ENCODE measurements around the gene CD53. TPM values are rescaled to one million over a fixed set of nuclear protein-coding genes. Genes with fewer than 3 reads are reported as not detected.
"Not testable (repeated sequence)": the region's sequence is repeated elsewhere in the genome, so short reads cannot be mapped to it uniquely, and the experiment has no call there.

Gene CD53, protein sequence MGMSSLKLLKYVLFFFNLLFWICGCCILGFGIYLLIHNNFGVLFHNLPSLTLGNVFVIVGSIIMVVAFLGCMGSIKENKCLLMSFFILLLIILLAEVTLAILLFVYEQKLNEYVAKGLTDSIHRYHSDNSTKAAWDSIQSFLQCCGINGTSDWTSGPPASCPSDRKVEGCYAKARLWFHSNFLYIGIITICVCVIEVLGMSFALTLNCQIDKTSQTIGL
- total RNA-seq (ENCODE audit: low replicate concordance), result not detected in 2 replicates
- long read RNA-seq, result 0 reads

DNA sequence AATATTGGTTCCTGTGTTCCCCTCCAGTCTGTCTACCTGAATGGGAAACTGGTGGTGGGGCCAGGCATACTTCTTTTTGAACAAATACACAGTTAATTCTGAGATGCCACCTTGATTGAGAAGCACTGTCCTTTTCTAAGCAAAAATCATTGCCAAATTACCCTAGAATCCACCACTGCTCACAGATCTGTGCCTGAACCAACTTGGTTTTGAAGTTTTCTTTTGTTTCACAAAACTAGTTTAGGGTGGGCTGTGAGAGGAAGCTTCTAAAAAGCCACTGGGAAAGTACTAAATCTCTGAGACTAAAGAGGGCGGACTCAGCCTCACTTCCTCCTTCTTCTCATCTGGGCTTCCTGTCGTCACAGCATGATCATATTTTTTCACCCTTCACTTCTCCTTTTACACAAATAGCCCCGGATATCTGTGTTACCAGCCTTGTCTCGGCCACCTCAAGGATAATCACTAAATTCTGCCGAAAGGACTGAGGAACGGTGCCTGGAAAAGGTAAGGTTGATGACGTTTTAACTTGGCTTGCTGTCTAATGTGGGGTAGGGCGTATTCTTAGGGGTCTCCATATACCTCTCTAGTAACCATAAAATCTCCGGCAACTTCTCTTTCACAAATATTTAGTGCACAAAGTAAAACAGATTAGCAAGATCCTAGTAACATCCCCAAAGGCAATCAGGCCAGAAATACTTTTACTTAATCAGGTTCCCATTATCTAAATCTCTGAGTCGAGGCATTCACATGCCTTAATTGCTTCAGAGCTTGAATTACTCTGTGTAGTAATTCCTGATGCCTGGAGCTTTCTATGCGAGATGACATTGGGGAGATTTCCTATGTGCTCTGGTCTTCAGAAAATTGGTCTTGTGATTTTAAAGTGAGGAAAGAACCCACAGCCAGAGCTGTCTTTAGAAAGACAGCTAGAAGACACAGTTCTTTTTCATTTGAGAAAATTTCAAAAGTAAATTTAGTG lies at the start of gene CD53:
CD53 (plus strand) TSS at position 404 of the 976 bp plus-strand sequence. CDS start 18,261 bp downstream, outside the sequence.
- TF ChIP-seq, protein P1, sequence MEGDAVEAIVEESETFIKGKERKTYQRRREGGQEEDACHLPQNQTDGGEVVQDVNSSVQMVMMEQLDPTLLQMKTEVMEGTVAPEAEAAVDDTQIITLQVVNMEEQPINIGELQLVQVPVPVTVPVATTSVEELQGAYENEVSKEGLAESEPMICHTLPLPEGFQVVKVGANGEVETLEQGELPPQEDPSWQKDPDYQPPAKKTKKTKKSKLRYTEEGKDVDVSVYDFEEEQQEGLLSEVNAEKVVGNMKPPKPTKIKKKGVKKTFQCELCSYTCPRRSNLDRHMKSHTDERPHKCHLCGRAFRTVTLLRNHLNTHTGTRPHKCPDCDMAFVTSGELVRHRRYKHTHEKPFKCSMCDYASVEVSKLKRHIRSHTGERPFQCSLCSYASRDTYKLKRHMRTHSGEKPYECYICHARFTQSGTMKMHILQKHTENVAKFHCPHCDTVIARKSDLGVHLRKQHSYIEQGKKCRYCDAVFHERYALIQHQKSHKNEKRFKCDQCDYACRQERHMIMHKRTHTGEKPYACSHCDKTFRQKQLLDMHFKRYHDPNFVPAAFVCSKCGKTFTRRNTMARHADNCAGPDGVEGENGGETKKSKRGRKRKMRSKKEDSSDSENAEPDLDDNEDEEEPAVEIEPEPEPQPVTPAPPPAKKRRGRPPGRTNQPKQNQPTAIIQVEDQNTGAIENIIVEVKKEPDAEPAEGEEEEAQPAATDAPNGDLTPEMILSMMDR (conservative IDR thresholded peaks at IDR 0.05), result no peak

DNA sequence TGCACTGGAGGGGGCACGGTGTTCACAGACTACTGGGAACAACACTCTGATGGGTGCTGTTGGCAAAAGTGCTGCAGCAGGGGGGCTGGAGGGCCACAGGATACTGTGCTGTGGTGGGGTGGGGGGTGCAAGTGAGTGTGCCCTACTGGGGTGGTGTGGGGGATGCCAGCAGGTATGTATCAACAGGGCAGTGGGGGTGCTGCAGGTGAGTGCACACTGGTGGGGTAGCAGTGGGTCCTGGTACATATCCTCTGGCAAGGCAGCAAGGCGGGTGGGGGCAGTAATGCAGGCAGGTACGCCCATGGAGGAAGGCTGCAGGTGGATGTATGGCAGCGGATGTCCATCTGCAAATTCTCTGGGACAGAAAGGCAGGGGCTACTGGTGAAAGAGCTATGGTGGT lies 48.8 kb upstream of the CD53 start:
- Mint-ChIP-seq H3K27ac (no peak overlapping the region), H3K27me3 (no peaks in the 10 kb centered on the region), H3K9me3 (no peaks in the 10 kb centered on the region), H3K4me1 (ENCODE audit: unreplicated experiment) (no peaks in the 10 kb centered on the region), H3K4me3 (no peak overlapping the region), H3K36me3 (no peaks in the 10 kb centered on the region)
- DNase-seq (ENCODE audit: extremely low spot score, unreplicated experiment), result no peak
- TF ChIP-seq, protein P1 (conservative IDR thresholded peaks at IDR 0.05), result no peak

More for the DNA sequence above, at the start of gene CD53:
- Mint-ChIP-seq H3K36me3 (no peaks in the 10 kb centered on the region), H3K27ac (no peak within 1 kb of the TSS), H3K27me3 (peaks cover 3% of the 10 kb centered on the region), H3K9me3 (no peaks in the 10 kb centered on the region), H3K4me1 (ENCODE audit: unreplicated experiment) (no peaks in the 10 kb centered on the region), H3K4me3 (no peak within 1 kb of the TSS)
- DNase-seq (ENCODE audit: extremely low spot score, unreplicated experiment), result no peak

DNA sequence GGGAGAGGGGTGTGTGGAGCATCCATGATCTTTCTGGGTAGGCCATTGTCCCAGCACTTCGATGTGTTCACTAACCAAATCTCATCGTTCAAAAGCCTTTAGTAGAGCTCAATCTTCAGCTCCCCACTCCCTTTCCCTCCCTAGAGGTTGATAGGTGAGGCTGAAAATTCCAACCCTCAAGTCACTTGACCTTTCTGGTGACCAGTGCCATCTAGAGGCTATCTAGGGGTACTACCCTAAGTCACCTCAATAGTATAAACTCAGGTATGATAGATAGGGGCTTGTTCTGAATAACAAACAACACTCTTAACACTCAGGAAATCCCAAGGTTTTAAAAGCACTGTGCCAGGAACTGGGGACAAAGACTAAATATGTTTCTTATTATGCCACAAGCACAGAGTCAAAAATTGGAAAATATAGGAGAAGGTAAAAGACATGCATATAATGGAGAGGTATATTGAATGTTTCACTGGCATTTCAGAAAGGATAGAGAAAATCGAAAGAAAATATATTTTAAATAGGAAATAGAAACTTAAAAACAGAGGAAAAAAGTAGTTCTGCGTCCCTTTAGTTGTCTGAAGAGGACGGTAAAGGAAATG lies 42.9 kb upstream of the CD53 start:
- Mint-ChIP-seq H3K27me3 (peaks cover 6% of the 10 kb centered on the region), H3K9me3 (peaks cover 5% of the 10 kb centered on the region)
- DNase-seq (ENCODE audit: extremely low spot score, unreplicated experiment), result no peak

DNA sequence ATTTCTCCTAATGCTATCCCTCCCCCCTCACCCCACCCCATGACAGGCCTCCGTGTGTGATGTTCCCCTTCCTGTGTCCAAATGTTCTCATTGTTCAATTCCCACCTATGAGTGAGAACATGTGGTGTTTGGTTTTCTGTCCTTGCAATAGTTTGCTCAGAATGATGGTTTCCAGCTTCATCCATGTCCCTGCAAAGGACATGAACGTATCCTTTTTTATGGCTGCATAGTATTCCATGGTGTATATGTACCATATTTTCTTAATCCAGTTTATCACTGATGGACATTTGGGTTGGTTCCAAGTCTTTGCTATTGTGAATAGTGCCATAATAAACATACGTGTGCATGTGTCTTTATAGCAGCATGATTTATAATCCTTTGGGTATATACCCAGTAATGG lies 39.2 kb upstream of the CD53 start:
- DNase-seq (ENCODE audit: extremely low spot score, unreplicated experiment); H3K4me3 Mint-ChIP-seq; H3K9me3 Mint-ChIP-seq; H3K36me3 Mint-ChIP-seq; H3K4me1 Mint-ChIP-seq (ENCODE audit: unreplicated experiment); H3K27ac Mint-ChIP-seq: not testable (repeated sequence)
- H3K27me3 Mint-ChIP-seq, result peaks cover 11% of the 10 kb centered on the region

More for the DNA sequence above, 42.9 kb upstream of the CD53 start:
- H3K27ac Mint-ChIP-seq, result no peak overlapping the region
- no peaks in the 10 kb centered on the region for H3K36me3 Mint-ChIP-seq
- TF ChIP-seq, protein P1 (conservative IDR thresholded peaks at IDR 0.05), result peak; percentile 80
- H3K4me1 Mint-ChIP-seq (ENCODE audit: unreplicated experiment), result no peaks in the 10 kb centered on the region
- no peak overlapping the region for H3K4me3 Mint-ChIP-seq

DNA sequence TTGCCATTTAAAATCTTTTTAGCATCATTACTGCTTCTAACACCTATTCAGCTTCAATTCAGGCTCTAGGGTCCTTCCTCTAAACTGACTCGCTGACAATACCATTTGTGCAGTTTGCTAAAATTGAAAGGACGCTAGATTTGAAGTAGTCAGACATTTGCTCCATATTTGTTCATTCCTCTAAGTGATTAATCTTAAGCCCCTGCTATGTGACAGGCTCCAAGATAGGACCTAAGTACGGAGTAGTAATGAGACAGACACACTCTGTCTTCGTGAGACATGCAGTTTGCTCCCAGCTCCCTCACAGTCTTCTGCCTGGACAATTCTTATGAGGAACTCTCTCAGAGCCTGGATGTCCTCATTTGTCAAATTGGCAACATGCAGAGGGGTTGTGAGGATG lies 26.1 kb upstream of the CD53 start:
- H3K36me3 Mint-ChIP-seq, result no peaks in the 10 kb centered on the region
- H3K9me3 Mint-ChIP-seq, result no peaks in the 10 kb centered on the region
- DNase-seq (ENCODE audit: extremely low spot score, unreplicated experiment), result no peak
- TF ChIP-seq, protein P1 (conservative IDR thresholded peaks at IDR 0.05), result no peak
- H3K27ac Mint-ChIP-seq, result no peak overlapping the region
- no peak overlapping the region for H3K4me3 Mint-ChIP-seq
- peaks cover 15% of the 10 kb centered on the region for H3K27me3 Mint-ChIP-seq
- H3K4me1 Mint-ChIP-seq (ENCODE audit: unreplicated experiment), result no peaks in the 10 kb centered on the region

All from type B pancreatic cell (in vitro differentiated cells).